HCT116 (cell line): ENCODE data around the gene NOTUM. TPM values are rescaled to one million over a fixed set of nuclear protein-coding genes. Genes with fewer than 3 reads are reported as not detected.

Source experiments
- ATAC-seq: fragments of 200-7000 bp; cut with Tn5 transposase; 2 replicates; pipeline ENCODE4 v1.9.1; 2020; ENCODE audit warnings: mild to moderate bottlenecking, moderate library complexity
- BruUV-seq: library from RNA; stranded (reverse); fragments of 400-500 nt; replicated peaks from 2 replicates; lab custom pipeline; 2021; lab: Mats Ljungman, UMichigan
- CTCF ChIA-PET: fragments of 300-600 bp; sonication (Branson Sonifier 250); formaldehyde crosslinking; loops from one replicate; lab custom pipeline; 2021; ENCODE audit warnings: antibody characterized with exemption; lab: Charles Lee
- POLR2A ChIA-PET: fragments of 300-600, 350-600 bp; sonication (Branson Sonifier 250); formaldehyde crosslinking; loops from one replicate; lab custom pipeline; 2021; ENCODE audit warnings: antibody characterized with exemption; lab: Charles Lee
- RAD21 ChIA-PET, 2 experiments: fragments of 300-600 bp; sonication (Branson Sonifier 250); formaldehyde crosslinking; loops; one replicate each; lab custom pipeline; 2023; ENCODE audit warnings: low total read pairs in 2 of 2; ENCODE audit not compliant: uncharacterized antibody in 2 of 2, unreplicated experiment in 2 of 2, low non-redundant PET in 1 of 2; lab: Charles Lee
- DNase-seq: peaks from one replicate; pipeline ENCODE4 v3.0.0-alpha.2; 2010; ENCODE audit warnings: low read depth, low spot score
- H2AFZ ChIP-seq: fragments of 200-600 bp; shearing (Covaris generic), sonication (generic); 2 replicates; pipeline ENCODE4 v1.6.1; 2017; ENCODE audit warnings: low read depth, mixed run types, mixed read lengths, antibody characterized with exemption, low read length; ENCODE audit not compliant: poor library complexity, severe bottlenecking
- H3K27ac ChIP-seq: 2 replicates; pipeline ENCODE4 v1.5.1; 2012; ENCODE audit warnings: low read depth, low read length
- H3K27me3 ChIP-seq: fragments of 200-600 bp; sonication (generic); 2 replicates; pipeline ENCODE4 v1.6.1; 2016; ENCODE audit warnings: mixed run types, low read length, mixed read lengths; ENCODE audit not compliant: insufficient read depth
- H3K36me3 ChIP-seq, 2 experiments: fragments of 200-500 bp in 1 of 2; fragments of 200-600 bp in 1 of 2; sonication (Bioruptor generic) in 1 of 2; sonication (generic) in 1 of 2; 2 replicates each; pipeline versions ENCODE4 v1.5.1 to v1.6.1; 2014 to 2016; ENCODE audit warnings: low read length in 2 of 2, inconsistent platforms in 1 of 2, mixed read lengths in 1 of 2, mixed run types in 1 of 2; ENCODE audit not compliant: insufficient read depth in 2 of 2, control insufficient read depth in 1 of 2
- H3K4me1 ChIP-seq, 2 experiments: fragments of 200-600 bp in 1 of 2; sonication (generic) in 1 of 2; 2 replicates each; pipeline versions ENCODE4 v1.5.1 to v1.6.1; 2012 to 2017; ENCODE audit warnings: low read length in 2 of 2, inconsistent platforms in 1 of 2, mild to moderate bottlenecking in 1 of 2, mixed read lengths in 1 of 2, mixed run types in 1 of 2, moderate library complexity in 1 of 2; ENCODE audit not compliant: insufficient read depth in 2 of 2, control insufficient read depth in 1 of 2
- H3K4me2 ChIP-seq: fragments of 200-600 bp; sonication (generic); 2 replicates; pipeline ENCODE4 v1.6.1; 2017; ENCODE audit warnings: mixed run types, low read length, mixed read lengths
- H3K4me3 ChIP-seq, 2 experiments: fragments of 200-600 bp in 1 of 2; sonication (generic) in 1 of 2; replicated peaks in 1 of 2; 2 replicates each; pipeline ENCODE4 v1.5.1; 2011 to 2016; ENCODE audit warnings: low read length in 2 of 2, control low read depth in 1 of 2, low read depth in 1 of 2, mild to moderate bottlenecking in 1 of 2, mixed read lengths in 1 of 2, mixed run types in 1 of 2
- H3K79me2 ChIP-seq: fragments of 200-600 bp; sonication (generic); 2 replicates; pipeline ENCODE4 v1.6.1; 2017; ENCODE audit warnings: mild to moderate bottlenecking, mixed run types, low read length, moderate library complexity, mixed read lengths; ENCODE audit not compliant: insufficient read depth
- H3K9ac ChIP-seq: fragments of 200-600 bp; sonication (generic); 2 replicates; pipeline ENCODE4 v1.6.1; 2016; ENCODE audit warnings: low read length, mixed read lengths
- H3K9me2 ChIP-seq: fragments of 200-600 bp; sonication (generic), shearing (Covaris generic); 2 replicates; pipeline ENCODE4 v1.6.1; 2017; ENCODE audit warnings: mixed run types, mild to moderate bottlenecking, moderate library complexity; ENCODE audit not compliant: insufficient read depth
- H3K9me3 ChIP-seq, 2 experiments: fragments of 200-500 bp in 1 of 2; fragments of 200-600 bp in 1 of 2; sonication (Bioruptor generic) in 1 of 2; sonication (generic) in 1 of 2; 2 replicates each; pipeline ENCODE4 v1.6.1; 2014 to 2017; ENCODE audit warnings: low read length in 2 of 2, mixed read lengths in 2 of 2, inconsistent platforms in 1 of 2, low read depth in 1 of 2, mild to moderate bottlenecking in 1 of 2, mixed run types in 1 of 2, moderate library complexity in 1 of 2; ENCODE audit not compliant: control insufficient read depth in 1 of 2, insufficient read depth in 1 of 2
- H4K20me1 ChIP-seq: fragments of 200-600 bp; sonication (generic), shearing (Covaris generic); 2 replicates; pipeline ENCODE4 v1.6.1; 2017; ENCODE audit warnings: mixed run types, mild to moderate bottlenecking, moderate library complexity; ENCODE audit not compliant: insufficient read depth
- CBX3 ChIP-seq: IDR thresholded peaks from 2 replicates; pipeline ENCODE4 v1.6.1; 2012; ENCODE audit warnings: low read depth
- CEBPB ChIP-seq: IDR thresholded peaks from 2 replicates; pipeline ENCODE4 v1.6.1; 2012; ENCODE audit warnings: low read depth
- EGR1 ChIP-seq: IDR thresholded peaks from 2 replicates; pipeline ENCODE4 v1.6.1; 2012; ENCODE audit warnings: low read depth
- ELF1 ChIP-seq: IDR thresholded peaks from 2 replicates; pipeline ENCODE4 v1.6.1; 2012; ENCODE audit warnings: low read depth, borderline replicate concordance
- FOSL1 ChIP-seq: IDR thresholded peaks from 2 replicates; pipeline ENCODE4 v1.6.1; 2012; ENCODE audit warnings: low read depth
- POLR2AphosphoS5 ChIP-seq: IDR thresholded peaks from 2 replicates; pipeline ENCODE4 v1.6.1; 2011; ENCODE audit warnings: mild to moderate bottlenecking, low read depth, low read length, moderate library complexity
- RAD21 ChIP-seq: IDR thresholded peaks from 2 replicates; pipeline ENCODE4 v1.6.1; 2012; ENCODE audit warnings: low read depth, mild to moderate bottlenecking
- ZFX ChIP-seq: fragments of 450-650 bp; IDR thresholded peaks from 2 replicates; pipeline ENCODE4 v1.6.1; 2017
- intact Hi-C: fragments of 100-400 bp; cut with micrococcal nuclease; formaldehyde crosslinking; loops from 2 replicates; pipeline ENCODE4 v1.10.0; 2022
- total RNA-seq: library from RNA; stranded (reverse); gene quantifications from one replicate; pipeline ENCODE4 v1.2.1, GENCODE V29; 2021; ENCODE audit not compliant: unreplicated experiment

Gene NOTUM
- total RNA-seq, 1 experiment from 2014 or later, result 12.5 TPM

DNA sequence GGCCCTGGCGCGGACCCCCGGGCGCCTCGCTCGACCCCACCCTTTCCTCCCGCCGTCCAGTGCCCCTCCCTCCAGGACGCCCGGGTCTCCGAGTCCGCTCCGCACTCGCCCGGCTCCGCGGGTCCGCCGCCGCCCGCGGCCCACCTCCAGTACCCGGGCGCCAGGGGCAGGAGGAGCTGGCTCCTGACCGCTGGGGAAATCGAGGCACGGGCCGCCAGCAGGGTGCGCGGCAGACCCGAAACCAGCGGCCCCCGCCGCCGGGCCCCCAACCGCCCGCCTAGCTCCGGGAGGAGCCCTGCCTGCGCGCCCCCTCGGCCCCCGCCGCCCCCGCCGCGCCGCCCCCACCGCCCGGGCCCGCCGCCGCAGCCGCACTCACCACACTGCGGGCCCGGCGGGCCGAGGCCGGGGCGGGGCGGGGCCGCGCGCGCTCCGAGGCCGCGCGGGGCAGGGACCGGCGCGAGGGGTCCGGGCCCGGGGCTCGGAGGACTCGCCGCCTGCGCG lies 33.8 kb downstream of the NOTUM start:
- peak overlapping the region; percentile 97 for H3K27ac ChIP-seq
- no peaks in the 10 kb centered on the region for H3K9me2 ChIP-seq
- ChIA-PET RAD21 (interaction anchor here in 1 of 2 experiments (0.7 kb wide), 2 partner anchors 51 to 68 kb away, joined by 3 read pairs; no protein-coding TSS in a partner anchor), POLR2A (interaction anchor here (0.7 to 4.6 kb wide), 4 partner anchors 10 to 214 kb away, joined by 3 to 18 read pairs (median 6); partner anchors contain the start of genes CENPX, LRRC45 and PYCR1), CTCF (interaction anchor here (0.7 to 2.1 kb wide), 10 partner anchors 9 to 111 kb away, joined by 4 to 7 read pairs (median 5); partner anchors contain the start of genes CENPX, DCXR and LRRC45)
- DNase-seq, result no peak
- peak; percentile 48 for TF ChIP-seq ZFX
- no peak for TF ChIP-seq ELF1
- H3K4me1 ChIP-seq, result peaks cover 41 to 72% of the 10 kb centered on the region in 2 experiments
- ATAC-seq, result peak; percentile 14; the same call in 1 of the 2 replicates
- H2AFZ ChIP-seq, result no peak overlapping the region
- intact Hi-C loops, result loop anchor here (5.0 kb wide), 1 partner anchor 55 kb away; the partner anchor contains the start of gene ARHGDIA
- H3K79me2 ChIP-seq, result peaks cover 55% of the 10 kb centered on the region
- no TSS peak for BruUV-seq
- H3K36me3 ChIP-seq, result peaks cover 2 to 9% of the 10 kb centered on the region in 2 experiments; a peak in 2 of 4 replicates
- no peaks in the 10 kb centered on the region for H4K20me1 ChIP-seq
- H3K9me3 ChIP-seq, result no peaks in the 10 kb centered on the region
- H3K4me3 ChIP-seq, result peak overlapping the region; percentile 89 to 93
- H3K4me2 ChIP-seq, result peak overlapping the region; percentile 95
- H3K27me3 ChIP-seq, result no peaks in the 10 kb centered on the region
- H3K9ac ChIP-seq, result peak overlapping the region; percentile 91

DNA sequence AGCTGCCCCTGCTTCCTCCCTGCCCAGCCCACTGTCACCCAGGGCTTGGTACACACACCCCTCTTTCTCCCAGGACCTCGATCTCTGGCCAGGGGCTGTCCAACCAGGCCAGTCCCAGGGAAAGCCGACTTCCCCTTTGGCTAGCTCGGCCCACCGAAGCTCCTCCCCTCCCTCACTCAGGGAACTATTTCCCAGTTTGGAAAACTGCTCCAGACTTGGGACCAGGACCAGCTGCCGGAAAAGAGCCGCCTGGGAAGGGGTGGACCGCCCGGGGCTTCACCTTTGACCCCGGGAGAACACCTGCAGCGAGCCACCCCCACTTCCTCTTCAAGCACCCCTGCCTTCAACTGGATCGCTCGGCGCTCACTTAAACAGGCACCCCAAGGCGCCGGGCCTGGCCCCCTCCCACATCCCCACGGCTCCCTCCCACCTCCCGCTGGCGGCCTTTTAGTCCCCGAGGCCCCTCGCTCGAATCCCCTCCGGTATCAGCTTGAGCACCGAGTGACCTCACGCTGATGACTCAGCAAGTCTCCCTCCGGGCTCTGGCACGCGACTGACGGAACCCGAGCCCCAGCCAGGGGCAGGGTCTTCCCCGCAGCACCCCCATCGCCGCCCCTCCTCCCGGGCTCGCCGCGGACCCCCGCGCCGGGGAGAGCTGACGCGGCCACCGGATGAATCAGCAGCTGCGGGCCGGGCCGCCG lies 34.4 kb downstream of the NOTUM start:
- ChIA-PET CTCF (interaction anchor here (1.0 to 2.1 kb wide), 5 partner anchors 10 to 111 kb away, joined by 3 to 7 read pairs (median 5); partner anchors contain the start of gene DCXR), RAD21 (interaction anchor here in 1 of 2 experiments (0.9 to 1.0 kb wide), 2 partner anchors 14 to 27 kb away, joined by 3 to 4 read pairs; no protein-coding TSS in a partner anchor), POLR2A (interaction anchor here (0.8 to 4.6 kb wide), 6 partner anchors 10 to 66 kb away, joined by 3 to 18 read pairs (median 4); partner anchors contain the start of genes P4HB and PYCR1)
- peak; percentile 47 for DNase-seq
- Histone ChIP-seq H3K4me3 (peak overlapping the region; percentile 89 to 93), H3K4me2 (peak overlapping the region; percentile 84), H3K36me3 (peaks cover 6 to 14% of the 10 kb centered on the region in 2 experiments; a peak in 3 of 4 replicates), H2AFZ (no peak overlapping the region), H3K27ac (peak overlapping the region; percentile 97), H3K9ac (peak overlapping the region; percentile 91), H3K9me2 (no peaks in the 10 kb centered on the region), H3K9me3 (no peaks in the 10 kb centered on the region), H3K27me3 (no peaks in the 10 kb centered on the region), H3K79me2 (peaks cover 61% of the 10 kb centered on the region), H4K20me1 (no peaks in the 10 kb centered on the region), H3K4me1 (peaks cover 41 to 66% of the 10 kb centered on the region in 2 experiments)
- BruUV-seq, result TSS peak; percentile 38
- intact Hi-C loops, result loop anchor here (5.0 kb wide), 1 partner anchor 54 kb away; the partner anchor contains the start of gene ARHGDIA
- peak; percentile 42 for ATAC-seq
- TF ChIP-seq CBX3, result no peak
- TF ChIP-seq FOSL1, result no peak
- no peak for TF ChIP-seq EGR1
- peak; percentile 48; the same call in 1 of the 2 replicates for TF ChIP-seq POLR2AphosphoS5
- TF ChIP-seq CEBPB, result no peak
- no peak for TF ChIP-seq RAD21
